Tibial nerve (tissue), 4 donors: ENCODE results near the gene PRL. TPM values are rescaled to one million over a fixed set of nuclear protein-coding genes. Genes with fewer than 3 reads are reported as not detected.

Experiments
- DNase-seq, 2 donors: peaks; one replicate each; pipeline ENCODE4 v3.0.0-alpha.2; 2019; ENCODE audit warnings: low spot score in 2 of 2
- H3K27ac ChIP-seq, 4 donors: fragments of 200-600 bp; sonication (generic) in 3 of 4; one replicate each; pipeline ENCODE4 v1.5.1; 2017 to 2019; ENCODE audit warnings: mild to moderate bottlenecking in 1 of 4
- H3K27me3 ChIP-seq, 2 donors: fragments of 200-600 bp; sonication (generic) in 1 of 2; one replicate each; pipeline versions ENCODE4 v1.5.1 to v1.6.0; 2017 to 2019
- H3K36me3 ChIP-seq, 3 donors: fragments of 200-600 bp; sonication (generic); one replicate each; pipeline ENCODE4 v1.5.1; 2018 to 2019
- H3K4me1 ChIP-seq, 4 donors: fragments of 200-600 bp; sonication (generic) in 3 of 4; one replicate each; pipeline ENCODE4 v1.5.1; 2017 to 2019
- H3K4me3 ChIP-seq, 4 donors: fragments of 200-600 bp; sonication (generic) in 3 of 4; one replicate each; pipeline ENCODE4 v1.5.1; 2017 to 2019; ENCODE audit warnings: mild to moderate bottlenecking in 1 of 4, moderate library complexity in 1 of 4
- H3K9me3 ChIP-seq, 4 donors: fragments of 200-600 bp; sonication (generic) in 3 of 4; one replicate each; pipeline ENCODE4 v1.5.1; 2017 to 2019
- CTCF ChIP-seq, 5 experiments: fragments of 200-600 bp in 3 of 5; fragments of 450-650 bp in 2 of 5; sonication (generic) in 3 of 5; IDR thresholded peaks; one replicate each; pipeline ENCODE4 v1.5.1; 2016 to 2019; ENCODE audit warnings: antibody characterized with exemption in 5 of 5, mild to moderate bottlenecking in 3 of 5, moderate library complexity in 2 of 5
- EP300 ChIP-seq, 2 donors: sonication (generic); formaldehyde crosslinking; IDR thresholded peaks; one replicate each; pipeline ENCODE4 v1.6.1; 2017; ENCODE audit warnings: antibody characterized with exemption in 2 of 2, mild to moderate bottlenecking in 1 of 2
- POLR2A ChIP-seq, 2 donors: fragments of 450-650 bp; IDR thresholded peaks; one replicate each; pipeline ENCODE4 v1.6.1; 2017; ENCODE audit warnings: antibody characterized with exemption in 2 of 2, mild to moderate bottlenecking in 2 of 2, moderate library complexity in 2 of 2
- WGBS, 2 donors: methylation state at CpG; one replicate each; pipeline ENCODE4 v1.1.5; 2018; 5-methylcytosine and 5-hydroxymethylcytosine counted together
- total RNA-seq, 4 donors: library from RNA; depleted of rRNA; stranded (reverse); fragments of >200 nt; gene quantifications; one replicate each; pipeline ENCODE4 v1.1.0, GENCODE V29; 2016

The PRL gene
- total RNA-seq, 4 donors from 2014 or later, result not detected

GRCh38 chr6:22284666-22285065 lies 12.2 kb downstream of the PRL start:
- H3K27ac ChIP-seq, result no peak overlapping the region
- no peak for TF ChIP-seq POLR2A (IDR thresholded peaks at IDR 0.05)
- no peak for TF ChIP-seq EP300 (IDR thresholded peaks at IDR 0.05)
- no peak for TF ChIP-seq CTCF (IDR thresholded peaks at IDR 0.05)
- WGBS, 2 donors, result 94 to 100% methylated on average over 2 of the region's 2 CpGs

GRCh38 chr6:22281341-22282085 lies 15.3 kb downstream of the PRL start:
- Histone ChIP-seq H3K36me3 (no peaks in the 10 kb centered on the region), H3K4me1 (no peaks in the 10 kb centered on the region), H3K27ac (no peak overlapping the region), H3K4me3 (no peak overlapping the region), H3K27me3 (no peaks in the 10 kb centered on the region), H3K9me3 (peaks cover 0 to 2% (median 0%) of the 10 kb centered on the region in 4 donors)
- TF ChIP-seq CTCF (IDR thresholded peaks at IDR 0.05) (no peak), EP300 (IDR thresholded peaks at IDR 0.05) (no peak), POLR2A (IDR thresholded peaks at IDR 0.05) (no peak)
- WGBS, 2 donors, result 95 to 96% methylated on average over 9 of the region's 9 CpGs
- DNase-seq, result no peak

More at GRCh38 chr6:22284666-22285065, 12.2 kb downstream of the PRL start:
- Histone ChIP-seq H3K9me3 (no peaks in the 10 kb centered on the region), H3K4me3 (no peak overlapping the region), H3K27me3 (no peaks in the 10 kb centered on the region), H3K36me3 (no peaks in the 10 kb centered on the region), H3K4me1 (no peaks in the 10 kb centered on the region)
- no peak for DNase-seq

GRCh38 chr6:22279427-22279826 lies 17.4 kb downstream of the PRL start:
- DNase-seq, result no peak
- H3K4me3 ChIP-seq, result no peak overlapping the region
- no peak for TF ChIP-seq CTCF (IDR thresholded peaks at IDR 0.05)
- no peak for TF ChIP-seq EP300 (IDR thresholded peaks at IDR 0.05)
- no peak for TF ChIP-seq POLR2A (IDR thresholded peaks at IDR 0.05)
- WGBS, 2 donors, result 94 to 95% methylated on average over 2 of the region's 2 CpGs
- H3K27me3 ChIP-seq, result no peaks in the 10 kb centered on the region
- no peaks in the 10 kb centered on the region for H3K4me1 ChIP-seq
- H3K36me3 ChIP-seq, result no peaks in the 10 kb centered on the region
- H3K9me3 ChIP-seq, result peaks cover 0 to 6% (median 0%) of the 10 kb centered on the region in 4 donors
- no peak overlapping the region for H3K27ac ChIP-seq

GRCh38 chr6:22271081-22271480 lies 25.8 kb downstream of the PRL start:
- no peaks in the 10 kb centered on the region for H3K36me3 ChIP-seq
- WGBS, 2 donors, result 53 to 60% methylated on average over 7 of the region's 7 CpGs
- no peak overlapping the region for H3K4me3 ChIP-seq
- no peak for DNase-seq
- H3K27ac ChIP-seq, result no peak overlapping the region
- no peaks in the 10 kb centered on the region for H3K27me3 ChIP-seq
- H3K4me1 ChIP-seq, result no peaks in the 10 kb centered on the region
- no peaks in the 10 kb centered on the region for H3K9me3 ChIP-seq
- TF ChIP-seq CTCF (IDR thresholded peaks at IDR 0.05) (no peak), POLR2A (IDR thresholded peaks at IDR 0.05) (no peak)

- no peak for DNase-seq
- no peak overlapping the region for H3K27ac ChIP-seq
- H3K4me1 ChIP-seq, result no peaks in the 10 kb centered on the region
- WGBS, 2 donors, result 80 to 86% methylated on average over 2 of the region's 2 CpGs
- H3K36me3 ChIP-seq, result no peaks in the 10 kb centered on the region
- no peak for TF ChIP-seq CTCF (IDR thresholded peaks at IDR 0.05)
- no peak for TF ChIP-seq POLR2A (IDR thresholded peaks at IDR 0.05)
- no peak for TF ChIP-seq EP300 (IDR thresholded peaks at IDR 0.05)
- H3K27me3 ChIP-seq, result no peaks in the 10 kb centered on the region
- no peaks in the 10 kb centered on the region for H3K9me3 ChIP-seq
- no peak overlapping the region for H3K4me3 ChIP-seq
Measured at GRCh38 chr6:22263748-22264147, 33.1 kb downstream of the PRL start.
